Hepatocyte (in vitro differentiated cells): ENCODE measurements around the gene USP36. TPM values are rescaled to one million over a fixed set of nuclear protein-coding genes. Genes with fewer than 3 reads are reported as not detected.

Source experiments
- DNase-seq: peaks from one replicate; pipeline ENCODE4 v3.0.0-alpha.2; 2016; ENCODE audit warnings: low spot score
- H2AFZ ChIP-seq: fragments of 200-600 bp; sonication (generic); 2 replicates; pipeline ENCODE4 v1.6.0; 2016; ENCODE audit warnings: antibody characterized with exemption, mild to moderate bottlenecking
- H3K27ac ChIP-seq: fragments of 200-600 bp; sonication (generic); 2 replicates; pipeline ENCODE4 v1.5.1; 2016; ENCODE audit warnings: mild to moderate bottlenecking
- H3K27me3 ChIP-seq: fragments of 200-600 bp; sonication (generic); 2 replicates; pipeline ENCODE4 v1.6.1; 2016
- H3K36me3 ChIP-seq: fragments of 200-600 bp; sonication (generic); replicated peaks from 2 replicates; pipeline ENCODE4 v1.5.1; 2016; ENCODE audit warnings: low read depth; ENCODE audit not compliant: insufficient read depth
- H3K4me1 ChIP-seq: fragments of 200-600 bp; sonication (generic); 2 replicates; pipeline ENCODE4 v1.5.1; 2016; ENCODE audit warnings: mild to moderate bottlenecking, moderate library complexity; ENCODE audit not compliant: insufficient read depth
- H3K4me2 ChIP-seq: fragments of 200-600 bp; sonication (generic); 2 replicates; pipeline ENCODE4 v1.6.0; 2016
- H3K4me3 ChIP-seq: fragments of 200-600 bp; sonication (generic); 2 replicates; pipeline ENCODE4 v1.5.1; 2016; ENCODE audit warnings: mild to moderate bottlenecking
- H3K79me2 ChIP-seq: fragments of 200-600 bp; sonication (generic); 2 replicates; pipeline ENCODE4 v1.6.0; 2017; ENCODE audit warnings: mild to moderate bottlenecking
- H3K9me2 ChIP-seq: fragments of 200-600 bp; sonication (generic); replicated peaks from 2 replicates; pipeline ENCODE4 v1.6.0; 2017; ENCODE audit warnings: mild to moderate bottlenecking; ENCODE audit not compliant: insufficient read depth
- H3K9me3 ChIP-seq: fragments of 200-600 bp; sonication (generic); 2 replicates; pipeline ENCODE4 v1.5.1; 2016; ENCODE audit warnings: low read depth, mild to moderate bottlenecking
- H4K20me1 ChIP-seq: fragments of 200-600 bp; sonication (generic); 2 replicates; pipeline ENCODE4 v1.6.0; 2016; ENCODE audit warnings: mild to moderate bottlenecking; ENCODE audit not compliant: insufficient read depth, poor library complexity, severe bottlenecking
- EZH2 ChIP-seq: fragments of 200-600 bp; sonication (generic); IDR thresholded peaks from 2 replicates; pipeline ENCODE4 v1.6.1; 2016; ENCODE audit warnings: antibody characterized with exemption, mild to moderate bottlenecking, borderline replicate concordance
- EZH2phosphoT487 ChIP-seq: fragments of 200-600 bp; sonication (generic); IDR thresholded peaks from one replicate; pipeline ENCODE4 v1.6.1; 2018; ENCODE audit warnings: antibody characterized with exemption, mild to moderate bottlenecking, low read depth, moderate library complexity; ENCODE audit not compliant: unreplicated experiment, severe bottlenecking
- WGBS: methylation state at CpG from one replicate; pipeline ENCODE4 v1.1.6; 2016; ENCODE audit warnings: low lambda C conversion rate; ENCODE audit errors: missing lambda C conversion rate; 5-methylcytosine and 5-hydroxymethylcytosine counted together
- polyA plus RNA-seq: library from polyadenylated mRNA; unstranded; fragments of >200 nt; fragmentation: Nextera tagmentation; extraction: Ambion mirVana; gene quantifications from 2 replicates; pipeline ENCODE4 v1.2.1, GENCODE V29; 2016
- total RNA-seq: library from RNA; depleted of rRNA; stranded (reverse); fragments of >200 nt; gene quantifications from 2 replicates; pipeline ENCODE4 v1.2.3, GENCODE V29; 2014
- TF ChIP-seq, protein P1 (sequence below): fragments of 200-600 bp; sonication (generic); IDR thresholded peaks from 2 replicates; pipeline ENCODE4 v1.5.1; 2016; ENCODE audit warnings: antibody characterized with exemption, mild to moderate bottlenecking; ENCODE audit not compliant: poor library complexity

USP36 gene
- total and polyA plus RNA-seq, 2 experiments from 2014 or later = 17.7 to 26.2 TPM

GRCh38 chr17:78886954-78887353, 46.3 kb upstream of the USP36 start:
- H3K4me1 ChIP-seq = peaks cover 31% of the 10 kb centered on the region
- no peaks in the 10 kb centered on the region for H3K36me3 ChIP-seq
- no peak overlapping the region for H3K4me3 ChIP-seq
- peaks cover 83% of the 10 kb centered on the region for H3K79me2 ChIP-seq
- H3K27me3 ChIP-seq = no peaks in the 10 kb centered on the region
- no peaks in the 10 kb centered on the region for H3K9me3 ChIP-seq
- H3K4me2 ChIP-seq = no peak overlapping the region
- no peak for DNase-seq
- no peak for TF ChIP-seq EZH2
- no peak for TF ChIP-seq EZH2phosphoT487
- TF ChIP-seq, protein P1, sequence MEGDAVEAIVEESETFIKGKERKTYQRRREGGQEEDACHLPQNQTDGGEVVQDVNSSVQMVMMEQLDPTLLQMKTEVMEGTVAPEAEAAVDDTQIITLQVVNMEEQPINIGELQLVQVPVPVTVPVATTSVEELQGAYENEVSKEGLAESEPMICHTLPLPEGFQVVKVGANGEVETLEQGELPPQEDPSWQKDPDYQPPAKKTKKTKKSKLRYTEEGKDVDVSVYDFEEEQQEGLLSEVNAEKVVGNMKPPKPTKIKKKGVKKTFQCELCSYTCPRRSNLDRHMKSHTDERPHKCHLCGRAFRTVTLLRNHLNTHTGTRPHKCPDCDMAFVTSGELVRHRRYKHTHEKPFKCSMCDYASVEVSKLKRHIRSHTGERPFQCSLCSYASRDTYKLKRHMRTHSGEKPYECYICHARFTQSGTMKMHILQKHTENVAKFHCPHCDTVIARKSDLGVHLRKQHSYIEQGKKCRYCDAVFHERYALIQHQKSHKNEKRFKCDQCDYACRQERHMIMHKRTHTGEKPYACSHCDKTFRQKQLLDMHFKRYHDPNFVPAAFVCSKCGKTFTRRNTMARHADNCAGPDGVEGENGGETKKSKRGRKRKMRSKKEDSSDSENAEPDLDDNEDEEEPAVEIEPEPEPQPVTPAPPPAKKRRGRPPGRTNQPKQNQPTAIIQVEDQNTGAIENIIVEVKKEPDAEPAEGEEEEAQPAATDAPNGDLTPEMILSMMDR = no peak
- no peak overlapping the region for H3K27ac ChIP-seq
- no peak overlapping the region for H2AFZ ChIP-seq
- H4K20me1 ChIP-seq = peaks cover 12% of the 10 kb centered on the region
- WGBS = 95% methylated on average over 12 of the region's 12 CpGs
- no peaks in the 10 kb centered on the region for H3K9me2 ChIP-seq

GRCh38 chr17:78885956-78886355, 45.3 kb upstream of the USP36 start:
- Histone ChIP-seq H3K4me3 (no peak overlapping the region), H4K20me1 (peaks cover 5% of the 10 kb centered on the region), H3K9me3 (no peaks in the 10 kb centered on the region), H3K27ac (no peak overlapping the region), H3K79me2 (peaks cover 85% of the 10 kb centered on the region), H3K4me1 (peaks cover 31% of the 10 kb centered on the region), H3K4me2 (no peak overlapping the region), H3K9me2 (no peaks in the 10 kb centered on the region), H3K27me3 (no peaks in the 10 kb centered on the region), H3K36me3 (no peaks in the 10 kb centered on the region), H2AFZ (no peak overlapping the region)
- no peak for TF ChIP-seq EZH2phosphoT487
- TF ChIP-seq, protein P1 = no peak
- no peak for TF ChIP-seq EZH2
- no peak for DNase-seq
- 93% methylated on average over 8 of the region's 8 CpGs for WGBS

GRCh38 chr17:78884876-78885667, 44.5 kb upstream of the USP36 start:
- H3K4me1 ChIP-seq = peaks cover 31% of the 10 kb centered on the region
- no peaks in the 10 kb centered on the region for H3K36me3 ChIP-seq
- H3K9me3 ChIP-seq = no peaks in the 10 kb centered on the region
- H3K79me2 ChIP-seq = peaks cover 85% of the 10 kb centered on the region
- H3K27ac ChIP-seq = peak overlapping the region; percentile 92
- H2AFZ ChIP-seq = no peak overlapping the region
- 95% methylated on average over 24 of the region's 24 CpGs for WGBS
- TF ChIP-seq, protein P1 = no peak
- no peak for TF ChIP-seq EZH2phosphoT487
- TF ChIP-seq EZH2 = no peak
- peak overlapping the region; percentile 75 for H3K4me2 ChIP-seq
- H3K9me2 ChIP-seq = no peaks in the 10 kb centered on the region
- no peaks in the 10 kb centered on the region for H3K27me3 ChIP-seq
- DNase-seq = no peak
- H3K4me3 ChIP-seq = no peak overlapping the region
- H4K20me1 ChIP-seq = peaks cover 8% of the 10 kb centered on the region
